HCT116 (cell line): ENCODE data around the gene CCBE1. TPM values are rescaled to one million over a fixed set of nuclear protein-coding genes. Genes with fewer than 3 reads are reported as not detected.

Source experiments
- ATAC-seq: fragments of 200-7000 bp; cut with Tn5 transposase; 2 replicates; pipeline ENCODE4 v1.9.1; 2020; ENCODE audit warnings: mild to moderate bottlenecking, moderate library complexity
- BruUV-seq: library from RNA; stranded (reverse); fragments of 400-500 nt; replicated peaks from 2 replicates; lab custom pipeline; 2021; lab: Mats Ljungman, UMichigan
- CTCF ChIA-PET: fragments of 300-600 bp; sonication (Branson Sonifier 250); formaldehyde crosslinking; loops from one replicate; lab custom pipeline; 2021; ENCODE audit warnings: antibody characterized with exemption; lab: Charles Lee
- POLR2A ChIA-PET: fragments of 300-600, 350-600 bp; sonication (Branson Sonifier 250); formaldehyde crosslinking; loops from one replicate; lab custom pipeline; 2021; ENCODE audit warnings: antibody characterized with exemption; lab: Charles Lee
- RAD21 ChIA-PET, 2 experiments: fragments of 300-600 bp; sonication (Branson Sonifier 250); formaldehyde crosslinking; loops; one replicate each; lab custom pipeline; 2023; ENCODE audit warnings: low total read pairs in 2 of 2; ENCODE audit not compliant: uncharacterized antibody in 2 of 2, unreplicated experiment in 2 of 2, low non-redundant PET in 1 of 2; lab: Charles Lee
- DNase-seq: peaks from one replicate; pipeline ENCODE4 v3.0.0-alpha.2; 2010; ENCODE audit warnings: low read depth, low spot score
- H2AFZ ChIP-seq: fragments of 200-600 bp; shearing (Covaris generic), sonication (generic); 2 replicates; pipeline ENCODE4 v1.6.1; 2017; ENCODE audit warnings: low read depth, mixed run types, mixed read lengths, antibody characterized with exemption, low read length; ENCODE audit not compliant: poor library complexity, severe bottlenecking
- H3K27ac ChIP-seq: 2 replicates; pipeline ENCODE4 v1.5.1; 2012; ENCODE audit warnings: low read depth, low read length
- H3K27me3 ChIP-seq: fragments of 200-600 bp; sonication (generic); 2 replicates; pipeline ENCODE4 v1.6.1; 2016; ENCODE audit warnings: mixed run types, low read length, mixed read lengths; ENCODE audit not compliant: insufficient read depth
- H3K36me3 ChIP-seq, 2 experiments: fragments of 200-500 bp in 1 of 2; fragments of 200-600 bp in 1 of 2; sonication (Bioruptor generic) in 1 of 2; sonication (generic) in 1 of 2; 2 replicates each; pipeline versions ENCODE4 v1.5.1 to v1.6.1; 2014 to 2016; ENCODE audit warnings: low read length in 2 of 2, inconsistent platforms in 1 of 2, mixed read lengths in 1 of 2, mixed run types in 1 of 2; ENCODE audit not compliant: insufficient read depth in 2 of 2, control insufficient read depth in 1 of 2
- H3K4me1 ChIP-seq, 2 experiments: fragments of 200-600 bp in 1 of 2; sonication (generic) in 1 of 2; 2 replicates each; pipeline versions ENCODE4 v1.5.1 to v1.6.1; 2012 to 2017; ENCODE audit warnings: low read length in 2 of 2, inconsistent platforms in 1 of 2, mild to moderate bottlenecking in 1 of 2, mixed read lengths in 1 of 2, mixed run types in 1 of 2, moderate library complexity in 1 of 2; ENCODE audit not compliant: insufficient read depth in 2 of 2, control insufficient read depth in 1 of 2
- H3K4me2 ChIP-seq: fragments of 200-600 bp; sonication (generic); 2 replicates; pipeline ENCODE4 v1.6.1; 2017; ENCODE audit warnings: mixed run types, low read length, mixed read lengths
- H3K4me3 ChIP-seq, 2 experiments: fragments of 200-600 bp in 1 of 2; sonication (generic) in 1 of 2; replicated peaks in 1 of 2; 2 replicates each; pipeline ENCODE4 v1.5.1; 2011 to 2016; ENCODE audit warnings: low read length in 2 of 2, control low read depth in 1 of 2, low read depth in 1 of 2, mild to moderate bottlenecking in 1 of 2, mixed read lengths in 1 of 2, mixed run types in 1 of 2
- H3K79me2 ChIP-seq: fragments of 200-600 bp; sonication (generic); 2 replicates; pipeline ENCODE4 v1.6.1; 2017; ENCODE audit warnings: mild to moderate bottlenecking, mixed run types, low read length, moderate library complexity, mixed read lengths; ENCODE audit not compliant: insufficient read depth
- H3K9ac ChIP-seq: fragments of 200-600 bp; sonication (generic); 2 replicates; pipeline ENCODE4 v1.6.1; 2016; ENCODE audit warnings: low read length, mixed read lengths
- H3K9me2 ChIP-seq: fragments of 200-600 bp; sonication (generic), shearing (Covaris generic); 2 replicates; pipeline ENCODE4 v1.6.1; 2017; ENCODE audit warnings: mixed run types, mild to moderate bottlenecking, moderate library complexity; ENCODE audit not compliant: insufficient read depth
- H3K9me3 ChIP-seq, 2 experiments: fragments of 200-500 bp in 1 of 2; fragments of 200-600 bp in 1 of 2; sonication (Bioruptor generic) in 1 of 2; sonication (generic) in 1 of 2; 2 replicates each; pipeline ENCODE4 v1.6.1; 2014 to 2017; ENCODE audit warnings: low read length in 2 of 2, mixed read lengths in 2 of 2, inconsistent platforms in 1 of 2, low read depth in 1 of 2, mild to moderate bottlenecking in 1 of 2, mixed run types in 1 of 2, moderate library complexity in 1 of 2; ENCODE audit not compliant: control insufficient read depth in 1 of 2, insufficient read depth in 1 of 2
- H4K20me1 ChIP-seq: fragments of 200-600 bp; sonication (generic), shearing (Covaris generic); 2 replicates; pipeline ENCODE4 v1.6.1; 2017; ENCODE audit warnings: mixed run types, mild to moderate bottlenecking, moderate library complexity; ENCODE audit not compliant: insufficient read depth
- ATF3 ChIP-seq: IDR thresholded peaks from 2 replicates; pipeline ENCODE4 v1.6.1; 2012
- CBX3 ChIP-seq: IDR thresholded peaks from 2 replicates; pipeline ENCODE4 v1.6.1; 2012; ENCODE audit warnings: low read depth
- CEBPB ChIP-seq: IDR thresholded peaks from 2 replicates; pipeline ENCODE4 v1.6.1; 2012; ENCODE audit warnings: low read depth
- CTCF ChIP-seq, 3 experiments: fragments of 200-600 bp in 1 of 3; sonication (generic) in 1 of 3; IDR thresholded peaks in 2 of 3; conservative IDR thresholded peaks in 1 of 3; 2 replicates each; pipeline ENCODE4 v1.5.1; 2012 to 2017; ENCODE audit warnings: low read depth in 2 of 3, low read length in 2 of 3, antibody characterized with exemption in 1 of 3, borderline replicate concordance in 1 of 3, control low read depth in 1 of 3, mild to moderate bottlenecking in 1 of 3, mixed read lengths in 1 of 3, mixed run types in 1 of 3, moderate library complexity in 1 of 3; ENCODE audit not compliant: insufficient read depth in 1 of 3
- EGR1 ChIP-seq: IDR thresholded peaks from 2 replicates; pipeline ENCODE4 v1.6.1; 2012; ENCODE audit warnings: low read depth
- ELF1 ChIP-seq: IDR thresholded peaks from 2 replicates; pipeline ENCODE4 v1.6.1; 2012; ENCODE audit warnings: low read depth, borderline replicate concordance
- EZH2phosphoT487 ChIP-seq: fragments of 200-600 bp; IDR thresholded peaks from 2 replicates; pipeline ENCODE4 v1.6.1; 2018; ENCODE audit warnings: antibody characterized with exemption, borderline replicate concordance
- FOSL1 ChIP-seq: IDR thresholded peaks from 2 replicates; pipeline ENCODE4 v1.6.1; 2012; ENCODE audit warnings: low read depth
- JUND ChIP-seq: IDR thresholded peaks from 2 replicates; pipeline ENCODE4 v1.6.1; 2012
- MAX ChIP-seq: IDR thresholded peaks from 2 replicates; pipeline ENCODE4 v1.6.1; 2012
- POLR2AphosphoS5 ChIP-seq: IDR thresholded peaks from 2 replicates; pipeline ENCODE4 v1.6.1; 2011; ENCODE audit warnings: mild to moderate bottlenecking, low read depth, low read length, moderate library complexity
- REST ChIP-seq: IDR thresholded peaks from 2 replicates; pipeline ENCODE4 v1.6.1; 2012; ENCODE audit warnings: low read depth
- TCF7L2 ChIP-seq: IDR thresholded peaks from 2 replicates; pipeline ENCODE4 v1.7.0; 2011; ENCODE audit warnings: borderline replicate concordance, inconsistent platforms; ENCODE audit not compliant: insufficient read depth, insufficient read length; ENCODE audit errors: extremely low read depth
- ZBTB33 ChIP-seq: IDR thresholded peaks from 2 replicates; pipeline ENCODE4 v1.6.1; 2011; ENCODE audit warnings: mild to moderate bottlenecking, low read length, moderate library complexity; ENCODE audit not compliant: insufficient replicate concordance; ENCODE audit errors: extremely low read depth
- ZNF274 ChIP-seq: fragments of 200-500 bp; sonication (Bioruptor generic); IDR thresholded peaks from 2 replicates; pipeline ENCODE4 v1.6.1; 2014; ENCODE audit warnings: mild to moderate bottlenecking, low read depth, low read length, inconsistent platforms
- intact Hi-C: fragments of 100-400 bp; cut with micrococcal nuclease; formaldehyde crosslinking; loops from 2 replicates; pipeline ENCODE4 v1.10.0; 2022
- total RNA-seq: library from RNA; stranded (reverse); gene quantifications from one replicate; pipeline ENCODE4 v1.2.1, GENCODE V29; 2021; ENCODE audit not compliant: unreplicated experiment

CCBE1 gene
- total RNA-seq, 1 experiment from 2014 or later: 0.84 TPM

GRCh38 chr18:59628995-59629394 lies 68.2 kb downstream of the CCBE1 start:
- BruUV-seq: no TSS peak
- Histone ChIP-seq H3K27ac (no peak overlapping the region), H3K79me2 (no peaks in the 10 kb centered on the region), H4K20me1 (no peaks in the 10 kb centered on the region), H3K4me1 (no peaks in the 10 kb centered on the region), H3K27me3 (peaks cover 30% of the 10 kb centered on the region; the same call in 1 of the 2 replicates)
- TF ChIP-seq EGR1 (no peak), EZH2phosphoT487 (no peak), REST (no peak), ELF1 (no peak), CTCF (IDR thresholded peaks at IDR 0.05 in 2 of 3, conservative IDR thresholded peaks at IDR 0.05 in 1 of 3; ENCODE audit: borderline replicate concordance in 1 of 3, insufficient read depth in 1 of 3, low read depth in 2 of 3, low read length in 2 of 3) (no peak), MAX (no peak), TCF7L2 (no peak), ZBTB33 (no peak), FOSL1 (no peak), POLR2AphosphoS5 (no peak), CEBPB (no peak), JUND (no peak), ATF3 (no peak), CBX3 (no peak), ZNF274 (no peak)
- TF ChIP-seq, all 23 proteins: peak for 0
- RAD21 ChIA-PET: no interaction called here
- H3K4me3 ChIP-seq: no peak overlapping the region
- H3K4me2 ChIP-seq: no peak overlapping the region
- H2AFZ ChIP-seq: no peak overlapping the region
- DNase-seq (no peak), ATAC-seq (no peak)
- H3K9me3 ChIP-seq: no peaks in the 10 kb centered on the region
- no peak overlapping the region for H3K9ac ChIP-seq
- intact Hi-C loops: no loop called here
- CTCF ChIA-PET: no interaction called here
- no peaks in the 10 kb centered on the region for H3K36me3 ChIP-seq
- POLR2A ChIA-PET: no interaction called here
- no peaks in the 10 kb centered on the region for H3K9me2 ChIP-seq
